ENCODE data around the gene MYO5C.
"Not testable (repeated sequence)": the region's sequence is repeated elsewhere in the genome, so short reads cannot be mapped to it uniquely, and the experiment has no call there.

MYO5C gene

DNA sequence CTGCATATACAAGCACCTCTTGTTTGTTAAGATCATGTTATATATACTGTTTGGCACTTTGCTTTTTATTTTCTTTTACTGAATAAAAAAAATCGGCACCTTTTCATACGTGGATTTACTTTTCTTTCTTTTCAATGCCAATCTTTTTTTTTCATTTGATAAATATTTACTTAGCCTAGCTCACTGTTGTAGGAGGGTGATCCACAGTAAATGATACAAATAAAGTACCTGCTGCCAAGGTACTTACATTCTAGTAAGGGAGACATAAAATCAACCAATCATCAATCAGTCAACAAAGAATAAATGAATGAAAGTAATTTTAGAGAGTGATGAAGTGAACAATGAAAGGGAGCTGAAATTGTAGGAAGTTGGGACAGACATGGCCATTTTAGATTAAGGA is 122.7 kb downstream of the MYO5C start:
- DNase-seq (ENCODE audit: low read depth): no peak
- no peak overlapping the region for H3K4me3 ChIP-seq (ENCODE audit: low read length)
- TF ChIP-seq, protein P1, sequence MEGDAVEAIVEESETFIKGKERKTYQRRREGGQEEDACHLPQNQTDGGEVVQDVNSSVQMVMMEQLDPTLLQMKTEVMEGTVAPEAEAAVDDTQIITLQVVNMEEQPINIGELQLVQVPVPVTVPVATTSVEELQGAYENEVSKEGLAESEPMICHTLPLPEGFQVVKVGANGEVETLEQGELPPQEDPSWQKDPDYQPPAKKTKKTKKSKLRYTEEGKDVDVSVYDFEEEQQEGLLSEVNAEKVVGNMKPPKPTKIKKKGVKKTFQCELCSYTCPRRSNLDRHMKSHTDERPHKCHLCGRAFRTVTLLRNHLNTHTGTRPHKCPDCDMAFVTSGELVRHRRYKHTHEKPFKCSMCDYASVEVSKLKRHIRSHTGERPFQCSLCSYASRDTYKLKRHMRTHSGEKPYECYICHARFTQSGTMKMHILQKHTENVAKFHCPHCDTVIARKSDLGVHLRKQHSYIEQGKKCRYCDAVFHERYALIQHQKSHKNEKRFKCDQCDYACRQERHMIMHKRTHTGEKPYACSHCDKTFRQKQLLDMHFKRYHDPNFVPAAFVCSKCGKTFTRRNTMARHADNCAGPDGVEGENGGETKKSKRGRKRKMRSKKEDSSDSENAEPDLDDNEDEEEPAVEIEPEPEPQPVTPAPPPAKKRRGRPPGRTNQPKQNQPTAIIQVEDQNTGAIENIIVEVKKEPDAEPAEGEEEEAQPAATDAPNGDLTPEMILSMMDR (conservative IDR thresholded peaks at IDR 0.05; ENCODE audit: low read length): no peak

DNA sequence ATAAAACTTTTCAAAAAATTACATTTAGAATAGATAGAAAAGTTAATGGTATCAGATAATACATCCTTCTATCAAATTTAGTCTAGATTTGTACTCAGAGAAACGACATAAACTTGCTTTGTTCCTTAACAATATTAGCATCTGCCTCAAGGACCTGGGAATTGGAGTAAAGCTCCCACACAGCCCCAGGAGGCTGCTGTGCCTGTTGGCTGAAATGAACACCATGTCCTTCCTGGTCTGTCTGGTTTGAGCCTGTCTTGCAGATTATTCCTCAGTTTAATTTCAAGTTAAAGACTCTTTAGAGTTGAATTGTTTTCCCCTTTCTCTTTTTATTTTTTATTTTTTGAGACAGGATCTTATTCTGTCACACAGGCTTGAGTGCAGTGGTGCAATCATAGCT is 123.8 kb downstream of the MYO5C start:
- H3K4me3 ChIP-seq (ENCODE audit: low read length): no peak overlapping the region
- TF ChIP-seq, protein P1 (conservative IDR thresholded peaks at IDR 0.05; ENCODE audit: low read length): no peak
- DNase-seq (ENCODE audit: low read depth): no peak

DNA sequence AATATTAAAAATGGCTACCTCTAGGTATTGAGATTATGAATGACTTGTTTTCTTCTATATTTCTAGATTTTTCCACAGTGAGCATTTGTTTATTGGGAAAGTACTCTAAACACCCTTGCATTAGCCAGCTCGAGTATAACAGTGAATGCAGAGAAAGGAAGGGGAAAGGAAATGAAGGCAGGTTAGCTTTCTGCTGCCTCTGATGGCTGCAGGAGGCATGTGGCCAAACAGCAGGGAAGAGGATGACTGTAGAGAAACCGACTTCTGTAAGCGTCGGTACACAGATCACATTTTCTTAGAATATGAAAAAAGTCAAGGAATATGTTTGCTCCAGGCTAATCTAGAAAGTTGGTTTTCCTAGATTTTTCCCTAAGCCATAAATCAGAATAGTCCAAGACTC is 124.2 kb downstream of the MYO5C start:
- no peak for DNase-seq (ENCODE audit: low read depth)
- TF ChIP-seq, protein P1 (conservative IDR thresholded peaks at IDR 0.05; ENCODE audit: low read length): no peak
- no peak overlapping the region for H3K4me3 ChIP-seq (ENCODE audit: low read length)

DNA sequence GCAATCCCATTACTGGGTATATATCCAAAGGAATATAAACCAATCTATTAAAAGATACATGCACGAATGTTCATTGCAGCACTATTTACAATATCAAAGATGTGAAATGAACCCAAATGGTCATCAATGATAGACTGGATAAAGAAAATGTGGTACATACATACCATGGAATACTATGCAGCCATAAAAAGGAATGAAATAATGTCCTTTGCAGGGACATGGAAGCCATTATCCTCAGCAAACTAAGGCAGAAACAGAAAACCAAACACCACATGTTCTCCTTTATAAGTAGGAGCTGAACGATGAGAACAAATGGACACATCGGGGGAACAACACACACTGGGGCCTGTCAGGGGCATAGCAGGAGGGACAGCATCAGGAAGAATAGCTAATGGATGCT is 125.4 kb downstream of the MYO5C start:
- DNase-seq (ENCODE audit: low read depth); H3K4me3 ChIP-seq (ENCODE audit: low read length): not testable (repeated sequence)

DNA sequence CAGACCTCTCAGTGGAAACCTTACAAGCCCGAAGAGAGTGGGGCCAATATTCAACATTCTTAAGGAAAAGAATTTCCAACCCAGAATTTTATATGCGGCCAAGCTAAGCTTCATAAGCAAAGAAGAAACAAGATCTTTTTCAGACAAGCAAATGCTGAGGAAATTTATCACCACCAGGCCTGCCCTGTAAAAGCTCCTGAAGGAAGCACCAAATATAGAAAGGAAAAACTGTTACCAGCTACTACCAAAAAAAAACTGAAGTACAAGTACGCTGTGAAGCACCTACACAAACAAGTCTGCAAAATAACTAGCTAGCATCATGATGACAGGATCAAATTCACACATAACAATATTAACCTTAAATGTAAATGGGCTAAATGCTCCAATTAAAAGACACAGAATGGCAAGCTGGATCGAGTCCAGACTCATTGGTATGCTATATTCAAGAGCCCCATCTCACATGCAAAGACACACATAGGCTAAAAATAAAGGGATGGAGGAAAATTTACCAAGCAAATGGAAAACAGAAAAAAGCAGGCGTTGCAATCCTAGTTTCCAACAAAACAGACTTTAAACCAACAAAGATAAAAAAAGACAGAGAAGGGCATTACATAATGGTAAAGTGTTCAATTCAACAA is 130.0 kb downstream of the MYO5C start:
- DNase-seq (ENCODE audit: low read depth); H3K4me3 ChIP-seq (ENCODE audit: low read length): not testable (repeated sequence)

DNA sequence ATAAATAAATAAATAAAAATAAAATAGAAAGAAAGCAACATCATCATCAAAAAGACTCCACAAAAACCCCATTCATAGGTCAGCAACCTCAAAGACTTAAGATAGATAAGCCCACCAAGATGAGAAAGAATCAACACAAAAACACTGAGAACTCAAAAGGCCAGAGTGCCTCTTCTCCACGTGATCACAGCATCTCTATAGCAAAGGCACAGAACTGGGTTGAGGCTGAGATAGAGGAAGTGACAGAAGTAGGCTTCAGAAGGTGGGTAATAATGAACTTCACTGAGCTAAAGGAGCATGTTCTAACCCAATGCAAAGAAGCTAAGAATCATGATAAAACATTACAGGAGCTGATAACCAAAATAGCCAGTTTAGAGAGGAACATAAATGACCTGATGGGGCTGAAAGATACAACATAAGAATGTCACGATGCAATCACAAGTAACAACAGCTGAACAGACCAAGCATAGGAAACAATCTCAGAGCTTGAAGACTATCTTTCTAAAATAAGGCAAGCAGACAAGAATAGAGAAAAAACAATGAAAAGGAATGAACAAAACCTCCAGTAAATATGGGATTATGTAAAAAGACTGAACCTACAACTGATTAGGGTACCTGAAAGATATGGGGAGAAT is 130.9 kb downstream of the MYO5C start:
- TF ChIP-seq, protein P1 (conservative IDR thresholded peaks at IDR 0.05; ENCODE audit: low read length): no peak
- DNase-seq (ENCODE audit: low read depth): peak; percentile 46
- H3K4me3 ChIP-seq (ENCODE audit: low read length): no peak overlapping the region

DNA sequence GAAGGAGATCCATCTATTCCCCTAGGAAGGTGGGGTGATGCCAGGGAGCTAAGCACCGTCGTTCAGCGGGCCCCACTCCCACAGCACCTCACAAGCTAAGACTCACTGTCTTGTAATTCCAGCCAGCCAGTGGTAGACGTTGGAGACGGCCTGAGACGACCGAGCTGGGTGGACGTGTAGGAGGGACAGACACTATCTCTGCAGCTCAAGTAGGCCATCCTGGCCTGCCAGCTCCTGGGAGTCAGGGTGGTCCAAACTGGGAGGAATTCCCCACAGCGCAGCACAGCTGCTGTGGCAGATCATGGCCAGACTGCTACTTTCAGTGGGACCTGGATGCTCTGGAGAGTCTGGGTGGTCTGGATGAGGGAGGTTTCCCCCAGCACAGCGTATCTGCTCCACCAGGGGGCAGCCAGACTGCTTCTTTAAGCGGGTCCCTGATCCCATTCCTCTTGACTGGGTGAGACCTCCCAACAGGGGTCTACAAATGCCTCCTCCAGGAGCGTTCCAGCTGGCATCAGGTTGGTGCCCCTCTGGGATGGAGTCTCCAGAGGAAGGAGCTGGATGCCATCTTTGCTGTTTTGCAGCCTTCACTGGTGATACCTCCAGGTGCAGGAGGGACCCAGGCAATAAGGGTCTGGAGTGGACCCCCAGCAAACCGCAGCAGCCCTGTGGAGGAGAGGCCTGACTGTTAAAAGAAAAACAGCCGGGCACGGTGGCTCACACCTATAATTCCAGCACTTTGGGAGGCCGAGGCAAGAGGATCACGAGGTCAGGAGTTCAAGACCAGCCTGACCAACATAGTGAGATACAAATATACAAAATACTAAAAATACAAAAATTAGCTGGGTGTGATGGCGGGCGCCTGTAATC is 132.0 kb downstream of the MYO5C start:
- TF ChIP-seq, protein P1 (conservative IDR thresholded peaks at IDR 0.05; ENCODE audit: low read length): peak; percentile 16; the same call in 1 of the 2 replicates
- no peak overlapping the region for H3K4me3 ChIP-seq (ENCODE audit: low read length)
- DNase-seq (ENCODE audit: low read depth): no peak

DNA sequence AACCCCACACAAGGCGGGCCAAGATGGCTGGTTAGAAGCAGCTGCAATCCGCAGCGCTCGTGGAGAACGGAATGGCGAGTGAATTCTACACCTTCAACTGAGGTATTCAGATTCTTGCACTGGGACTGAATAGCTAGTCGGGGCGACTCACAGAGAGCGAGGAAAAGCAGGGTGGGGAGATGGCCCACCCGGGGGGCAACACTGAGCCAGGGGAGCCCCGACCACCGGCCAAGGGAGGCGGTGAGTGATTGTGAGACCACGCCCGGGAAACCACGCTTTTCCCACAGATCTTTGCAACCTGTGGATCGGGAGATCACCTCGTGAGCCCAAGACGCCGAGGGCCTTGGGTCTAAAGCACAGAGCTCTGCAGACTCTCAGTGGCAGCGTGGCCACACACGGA is 132.7 kb downstream of the MYO5C start:
- no peak overlapping the region for H3K4me3 ChIP-seq (ENCODE audit: low read length)
- no peak for DNase-seq (ENCODE audit: low read depth)
- TF ChIP-seq, protein P1 (conservative IDR thresholded peaks at IDR 0.05; ENCODE audit: low read length): no peak
